Measurements from ENCODE around the gene DCLK1.
"Not testable (repeated sequence)": the region's sequence is repeated elsewhere in the genome, so short reads cannot be mapped to it uniquely, and the experiment has no call there.

Gene DCLK1

GRCh38 chr13:36108954-36109353 is 22.2 kb downstream of the DCLK1 start:
- no peak for DNase-seq (ENCODE audit: low read depth)
- no peak overlapping the region for H3K4me3 ChIP-seq (ENCODE audit: low read depth, low read length)
- in situ Hi-C loops (cut with HindIII; ENCODE audit: low sequenced_read_pairs), result no loop called here
- TF ChIP-seq CTCF (IDR thresholded peaks at IDR 0.05; ENCODE audit: low read depth, low read length, missing control alignments), result no peak

- DNase-seq (ENCODE audit: low read depth), result no peak
- TF ChIP-seq CTCF (IDR thresholded peaks at IDR 0.05; ENCODE audit: low read depth, low read length, missing control alignments), result no peak
- in situ Hi-C loops (cut with HindIII; ENCODE audit: low sequenced_read_pairs), result no loop called here
- H3K4me3 ChIP-seq (ENCODE audit: low read depth, low read length), result no peak overlapping the region
These were observed 22.8 kb downstream of the DCLK1 start for GRCh38 chr13:36108342-36108741.

GRCh38 chr13:36107521-36107920 is 23.7 kb downstream of the DCLK1 start:
- in situ Hi-C loops (cut with HindIII; ENCODE audit: low sequenced_read_pairs), result no loop called here
- DNase-seq (ENCODE audit: low read depth), result no peak
- no peak overlapping the region for H3K4me3 ChIP-seq (ENCODE audit: low read depth, low read length)
- TF ChIP-seq CTCF (IDR thresholded peaks at IDR 0.05; ENCODE audit: low read depth, low read length, missing control alignments), result no peak

- no peak overlapping the region for H3K4me3 ChIP-seq (ENCODE audit: low read depth, low read length)
- in situ Hi-C loops (cut with HindIII; ENCODE audit: low sequenced_read_pairs), result no loop called here
- no peak for TF ChIP-seq CTCF (IDR thresholded peaks at IDR 0.05; ENCODE audit: low read depth, low read length, missing control alignments)
- DNase-seq (ENCODE audit: low read depth), result no peak
These were observed 25.5 kb downstream of the DCLK1 start for GRCh38 chr13:36105726-36106125.

- TF ChIP-seq CTCF (IDR thresholded peaks at IDR 0.05; ENCODE audit: low read depth, low read length, missing control alignments), result no peak
- no peak for DNase-seq (ENCODE audit: low read depth)
- in situ Hi-C loops (cut with HindIII; ENCODE audit: low sequenced_read_pairs), result no loop called here
- no peak overlapping the region for H3K4me3 ChIP-seq (ENCODE audit: low read depth, low read length)
These were observed 28.5 kb downstream of the DCLK1 start for GRCh38 chr13:36102721-36103120.

GRCh38 chr13:36101907-36102306 is 29.3 kb downstream of the DCLK1 start:
- in situ Hi-C loops (cut with HindIII; ENCODE audit: low sequenced_read_pairs); DNase-seq (ENCODE audit: low read depth); H3K4me3 ChIP-seq (ENCODE audit: low read depth, low read length): not testable (repeated sequence)

GRCh38 chr13:36101157-36101556 is 30.0 kb downstream of the DCLK1 start:
- H3K4me3 ChIP-seq (ENCODE audit: low read depth, low read length), result no peak overlapping the region
- DNase-seq (ENCODE audit: low read depth), result no peak
- in situ Hi-C loops (cut with HindIII; ENCODE audit: low sequenced_read_pairs), result no loop called here
- TF ChIP-seq CTCF (IDR thresholded peaks at IDR 0.05; ENCODE audit: low read depth, low read length, missing control alignments), result no peak
